Neural progenitor cell (in vitro differentiated cells): Measurements from ENCODE around the gene CISTR. TPM values are rescaled to one million over a fixed set of nuclear protein-coding genes. Genes with fewer than 3 reads are reported as not detected.
"Not testable (repeated sequence)": the region's sequence is repeated elsewhere in the genome, so short reads cannot be mapped to it uniquely, and the experiment has no call there.

Experiments used
- DNase-seq: peaks from one replicate; pipeline ENCODE4 v3.0.0-alpha.2; 2016; ENCODE audit warnings: low spot score
- H2AFZ ChIP-seq: fragments of 200-600 bp; sonication (generic); replicated peaks from 2 replicates; pipeline ENCODE4 v1.6.1; 2016; ENCODE audit warnings: antibody characterized with exemption
- H3F3A ChIP-seq: fragments of 200-600 bp; sonication (generic); 2 replicates; pipeline ENCODE4 v1.6.1; 2016; ENCODE audit warnings: antibody characterized with exemption, low read depth
- H3K27ac ChIP-seq: fragments of 200-600 bp; sonication (generic); 2 replicates; pipeline ENCODE4 v1.5.1; 2016; ENCODE audit warnings: mild to moderate bottlenecking
- H3K27me3 ChIP-seq: fragments of 200-600 bp; sonication (generic); 2 replicates; pipeline ENCODE4 v1.6.1; 2016; ENCODE audit warnings: mild to moderate bottlenecking, moderate library complexity
- H3K36me3 ChIP-seq: fragments of 200-600 bp; sonication (generic); 2 replicates; pipeline ENCODE4 v1.5.1; 2016
- H3K4me1 ChIP-seq: fragments of 200-600 bp; sonication (generic); 2 replicates; pipeline ENCODE4 v1.6.1; 2016; ENCODE audit warnings: mixed run types
- H3K4me2 ChIP-seq: fragments of 200-600 bp; sonication (generic); 2 replicates; pipeline ENCODE4 v1.6.1; 2016
- H3K4me3 ChIP-seq: fragments of 200-600 bp; sonication (generic); 2 replicates; pipeline ENCODE4 v1.5.1; 2016
- H3K79me2 ChIP-seq: fragments of 200-600 bp; sonication (generic); 2 replicates; pipeline ENCODE4 v1.6.1; 2016; ENCODE audit warnings: low read depth
- H3K9ac ChIP-seq: fragments of 200-600 bp; sonication (generic); 2 replicates; pipeline ENCODE4 v1.6.1; 2016
- H3K9me3 ChIP-seq: fragments of 200-600 bp; sonication (generic); 2 replicates; pipeline ENCODE4 v1.5.1; 2016; ENCODE audit warnings: low read depth
- H4K20me1 ChIP-seq: fragments of 200-600 bp; sonication (generic); 2 replicates; pipeline ENCODE4 v1.6.1; 2016; ENCODE audit warnings: low read depth
- H3K27ac Mint-ChIP-seq: 3 replicates; pipeline ENCODE4 v1.8.0; 2021; ENCODE audit warnings: mixed read lengths
- H3K27me3 Mint-ChIP-seq: 2 replicates; pipeline ENCODE4 v1.8.0; 2022; ENCODE audit warnings: low read depth, mild to moderate bottlenecking, inconsistent platforms, moderate library complexity, mixed read lengths; ENCODE audit not compliant: insufficient read depth
- H3K36me3 Mint-ChIP-seq: 3 replicates; pipeline ENCODE4 v1.8.0; 2021; ENCODE audit warnings: mixed read lengths
- H3K4me1 Mint-ChIP-seq: 3 replicates; pipeline ENCODE4 v1.8.0; 2021; ENCODE audit warnings: mixed read lengths
- H3K4me3 Mint-ChIP-seq: 3 replicates; pipeline ENCODE4 v1.8.0; 2021; ENCODE audit warnings: mild to moderate bottlenecking, moderate library complexity, mixed read lengths
- H3K9me3 Mint-ChIP-seq: 3 replicates; pipeline ENCODE4 v1.8.0; 2020; ENCODE audit warnings: mixed read lengths
- CTCF ChIP-seq: fragments of 200-600 bp; sonication (generic); IDR thresholded peaks from 2 replicates; pipeline ENCODE4 v1.5.1; 2017; ENCODE audit warnings: antibody characterized with exemption, mild to moderate bottlenecking
- EZH2 ChIP-seq: fragments of 200-600 bp; sonication (generic); IDR thresholded peaks from 2 replicates; pipeline ENCODE4 v1.6.1; 2017; ENCODE audit warnings: antibody characterized with exemption, mild to moderate bottlenecking, moderate library complexity
- EZH2phosphoT487 ChIP-seq: fragments of 200-600 bp; sonication (generic); IDR thresholded peaks from 2 replicates; pipeline ENCODE4 v1.6.1; 2017; ENCODE audit warnings: antibody characterized with exemption
- total RNA-seq: library from RNA; depleted of rRNA; stranded (reverse); fragments of >200 nt; gene quantifications from 2 replicates; pipeline ENCODE4 v1.2.3, GENCODE V29; 2015; ENCODE audit warnings: low replicate concordance

CISTR gene
- total RNA-seq, 1 donor from 2014 or later, result not detected

DNA sequence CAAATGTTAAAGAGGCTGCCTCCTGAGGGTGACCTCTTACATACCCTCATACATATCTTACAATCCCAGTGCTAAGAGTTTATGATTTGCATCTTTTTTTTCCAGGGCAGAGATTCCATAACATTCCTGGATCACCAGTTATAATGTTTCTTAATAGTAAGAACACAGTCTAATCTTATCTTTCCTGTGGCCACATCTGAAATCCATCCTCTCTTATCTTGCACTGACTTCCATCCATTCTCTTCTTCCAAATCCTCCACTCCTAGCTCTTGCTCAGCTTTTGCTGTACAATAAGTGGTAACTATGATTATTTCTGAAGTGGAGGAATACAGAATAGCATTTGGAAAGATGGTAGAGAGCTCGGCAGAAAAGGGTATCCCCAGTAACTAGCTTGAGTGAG lies 30.8 kb downstream of the CISTR start:
- Mint-ChIP-seq H3K27me3 (peaks cover 5% of the 10 kb centered on the region), H3K36me3 (peaks cover 16% of the 10 kb centered on the region), H3K27ac (no peak overlapping the region), H3K4me3 (no peak overlapping the region), H3K4me1 (peaks cover 3% of the 10 kb centered on the region), H3K9me3 (no peaks in the 10 kb centered on the region)
- Histone ChIP-seq H3K27me3 (no peaks in the 10 kb centered on the region), H3K4me3 (no peak overlapping the region), H4K20me1 (no peaks in the 10 kb centered on the region), H3K36me3 (no peaks in the 10 kb centered on the region), H3F3A (no peaks in the 10 kb centered on the region), H2AFZ (no peak overlapping the region), H3K27ac (no peak overlapping the region), H3K9ac (no peak overlapping the region), H3K9me3 (no peaks in the 10 kb centered on the region), H3K4me1 (no peaks in the 10 kb centered on the region), H3K4me2 (no peak overlapping the region), H3K79me2 (no peaks in the 10 kb centered on the region)
- TF ChIP-seq EZH2phosphoT487 (no peak), EZH2 (no peak), CTCF (no peak)
- DNase-seq, result no peak

GRCh38 chr12:53719649-53720048 lies 32.1 kb downstream of the CISTR start:
- H3K79me2 ChIP-seq, result no peaks in the 10 kb centered on the region
- no peaks in the 10 kb centered on the region for H3F3A ChIP-seq
- H3K9ac ChIP-seq, result no peak overlapping the region
- no peak overlapping the region for H3K27ac ChIP-seq
- H4K20me1 ChIP-seq, result no peaks in the 10 kb centered on the region
- no peaks in the 10 kb centered on the region for H3K4me1 ChIP-seq
- no peaks in the 10 kb centered on the region for H3K9me3 ChIP-seq
- Mint-ChIP-seq H3K4me1 (no peaks in the 10 kb centered on the region), H3K27me3 (peaks cover 5% of the 10 kb centered on the region), H3K36me3 (peaks cover 18% of the 10 kb centered on the region), H3K27ac (no peak overlapping the region), H3K9me3 (no peaks in the 10 kb centered on the region), H3K4me3 (no peak overlapping the region)
- no peak overlapping the region for H3K4me2 ChIP-seq
- TF ChIP-seq EZH2phosphoT487, result no peak
- no peak for TF ChIP-seq CTCF
- no peak for TF ChIP-seq EZH2
- no peak overlapping the region for H3K4me3 ChIP-seq
- DNase-seq, result peak; percentile 61
- no peak overlapping the region for H2AFZ ChIP-seq
- no peaks in the 10 kb centered on the region for H3K36me3 ChIP-seq
- no peaks in the 10 kb centered on the region for H3K27me3 ChIP-seq

DNA sequence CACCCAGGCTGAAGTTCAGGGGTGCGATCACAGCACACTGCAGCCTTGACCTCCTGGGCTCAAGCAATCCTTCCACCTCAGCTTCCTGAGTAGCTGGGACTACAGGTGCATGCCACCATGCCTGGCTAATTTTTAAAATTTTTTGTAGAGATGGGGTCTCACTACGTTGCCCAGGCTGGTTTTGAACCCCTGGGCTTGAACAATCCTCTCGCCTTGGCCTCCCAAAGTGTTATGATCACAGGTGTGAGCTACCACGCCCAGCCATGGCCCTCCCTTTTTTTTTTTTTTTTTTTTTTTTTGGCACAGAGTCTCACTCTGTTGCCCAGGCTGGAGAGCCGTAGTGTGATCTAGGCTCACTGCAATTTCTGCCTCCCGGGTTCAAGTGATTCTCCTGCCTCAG lies 33.2 kb downstream of the CISTR start:
- H3K9me3 ChIP-seq, H3K27me3 Mint-ChIP-seq, H2AFZ ChIP-seq, H3K36me3 ChIP-seq, H4K20me1 ChIP-seq, H3F3A ChIP-seq, H3K4me3 ChIP-seq, H3K4me2 ChIP-seq, H3K9ac ChIP-seq, H3K27ac ChIP-seq, H3K79me2 ChIP-seq, H3K4me1 ChIP-seq, DNase-seq, H3K4me1 Mint-ChIP-seq, H3K9me3 Mint-ChIP-seq, H3K27me3 ChIP-seq, H3K4me3 Mint-ChIP-seq, H3K27ac Mint-ChIP-seq: not testable (repeated sequence)
- H3K36me3 Mint-ChIP-seq, result peaks cover 19% of the 10 kb centered on the region

DNA sequence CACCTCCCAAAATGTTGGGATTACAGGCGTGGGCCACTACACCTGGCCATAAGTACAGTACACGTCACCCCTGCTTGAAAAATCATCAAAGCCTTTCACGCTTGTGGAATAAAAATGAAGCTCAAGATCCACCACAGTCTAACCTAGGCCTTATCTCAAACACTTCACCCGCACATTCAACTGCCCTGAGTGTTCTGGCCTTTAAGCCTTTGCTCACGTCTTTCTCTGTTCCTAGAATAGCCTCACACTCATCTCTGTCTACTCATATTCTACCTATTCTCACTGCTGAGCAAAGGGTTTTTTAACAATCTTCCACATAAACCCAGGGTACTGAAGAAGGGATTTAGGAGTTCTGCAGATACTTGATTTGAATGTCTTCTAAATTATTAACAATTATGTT lies 34.5 kb downstream of the CISTR start:
- Mint-ChIP-seq H3K9me3 (no peaks in the 10 kb centered on the region), H3K27ac (no peak overlapping the region), H3K4me1 (peaks cover 4% of the 10 kb centered on the region), H3K36me3 (peaks cover 25% of the 10 kb centered on the region), H3K4me3 (no peak overlapping the region), H3K27me3 (peaks cover 2% of the 10 kb centered on the region)
- no peak overlapping the region for H3K9ac ChIP-seq
- no peaks in the 10 kb centered on the region for H3K79me2 ChIP-seq
- DNase-seq, result no peak
- H3K36me3 ChIP-seq, result no peaks in the 10 kb centered on the region
- H3K27ac ChIP-seq, result no peak overlapping the region
- no peak overlapping the region for H3K4me3 ChIP-seq
- no peak overlapping the region for H2AFZ ChIP-seq
- H3K27me3 ChIP-seq, result no peaks in the 10 kb centered on the region
- no peaks in the 10 kb centered on the region for H4K20me1 ChIP-seq
- H3K4me1 ChIP-seq, result no peaks in the 10 kb centered on the region
- no peak overlapping the region for H3K4me2 ChIP-seq
- TF ChIP-seq EZH2 (no peak), EZH2phosphoT487 (no peak), CTCF (no peak)
- no peaks in the 10 kb centered on the region for H3K9me3 ChIP-seq
- H3F3A ChIP-seq, result no peaks in the 10 kb centered on the region
